Measurements from ENCODE around the gene IQCE. TPM values are rescaled to one million over a fixed set of nuclear protein-coding genes. Genes with fewer than 3 reads are reported as not detected.

IQCE gene
- total and polyA plus RNA-seq, 3 donors from 2014 or later, result 57.9 to 139 (median 86.4) TPM

GRCh38 chr7:2594599-2594998 is 35.8 kb downstream of the IQCE start:
- Histone ChIP-seq H3K9me3 (no peaks in the 10 kb centered on the region), H3K27ac (no peak overlapping the region), H3K27me3 (no peaks in the 10 kb centered on the region), H3K36me3 (ENCODE audit: low read depth, missing control alignments) (no peaks in the 10 kb centered on the region), H3K4me1 (no peaks in the 10 kb centered on the region), H3K4me3 (no peak overlapping the region)
- no peak for DNase-seq
- TF ChIP-seq POLR2A (IDR thresholded peaks at IDR 0.05) (no peak), CTCF (IDR thresholded peaks at IDR 0.05) (no peak)
- intact Hi-C loops (cut with DNase I; ENCODE audit: low total_unique reads), result no loop called here
- WGBS, 2 donors, result 87 to 96% methylated on average over 10 of the region's 10 CpGs

GRCh38 chr7:2595258-2595860 is 36.6 kb downstream of the IQCE start:
- Histone ChIP-seq H3K4me3 (no peak overlapping the region), H3K27me3 (no peaks in the 10 kb centered on the region), H3K36me3 (ENCODE audit: low read depth, missing control alignments) (no peaks in the 10 kb centered on the region), H3K27ac (no peak overlapping the region), H3K4me1 (no peaks in the 10 kb centered on the region), H3K9me3 (no peaks in the 10 kb centered on the region)
- TF ChIP-seq POLR2A (IDR thresholded peaks at IDR 0.05) (no peak), CTCF (IDR thresholded peaks at IDR 0.05) (no peak)
- DNase-seq, result no peak
- WGBS, 2 donors, result 92 to 93% methylated on average over 3 to 27 of the region's 27 CpGs
- intact Hi-C loops (cut with DNase I; ENCODE audit: low total_unique reads), result no loop called here

GRCh38 chr7:2596464-2597272 is 37.9 kb downstream of the IQCE start:
- Histone ChIP-seq H3K36me3 (ENCODE audit: low read depth, missing control alignments) (no peaks in the 10 kb centered on the region), H3K9me3 (no peaks in the 10 kb centered on the region), H3K4me3 (no peak overlapping the region), H3K4me1 (no peaks in the 10 kb centered on the region), H3K27me3 (no peaks in the 10 kb centered on the region), H3K27ac (no peak overlapping the region)
- intact Hi-C loops (cut with DNase I; ENCODE audit: low total_unique reads), result no loop called here
- DNase-seq, result no peak
- 91 to 93% methylated on average over 22 of the region's 22 CpGs for WGBS, 2 donors
- TF ChIP-seq POLR2A (IDR thresholded peaks at IDR 0.05) (no peak), CTCF (IDR thresholded peaks at IDR 0.05) (no peak)

GRCh38 chr7:2597273-2597640 is 38.5 kb downstream of the IQCE start:
- no peak for DNase-seq
- TF ChIP-seq POLR2A (IDR thresholded peaks at IDR 0.05) (no peak), CTCF (IDR thresholded peaks at IDR 0.05) (no peak)
- H3K4me3 ChIP-seq, result no peak overlapping the region
- no peaks in the 10 kb centered on the region for H3K36me3 ChIP-seq (ENCODE audit: low read depth, missing control alignments)
- H3K27me3 ChIP-seq, result no peaks in the 10 kb centered on the region
- no peaks in the 10 kb centered on the region for H3K9me3 ChIP-seq
- H3K4me1 ChIP-seq, result no peaks in the 10 kb centered on the region
- WGBS, 2 donors, result 89 to 90% methylated on average over 11 to 13 of the region's 13 CpGs
- intact Hi-C loops (cut with DNase I; ENCODE audit: low total_unique reads), result no loop called here
- H3K27ac ChIP-seq, result no peak overlapping the region
